CD4-positive, alpha-beta memory T cell (primary cell): Measurements from ENCODE around the gene FOXE3. TPM values are rescaled to one million over a fixed set of nuclear protein-coding genes. Genes with fewer than 3 reads are reported as not detected.

ENCODE experiments used
- CTCF ChIA-PET: fragments of 350-600 bp; sonication (Branson Sonifier 250); formaldehyde crosslinking; loops from one replicate; lab custom pipeline; 2021; ENCODE audit warnings: inconsistent platforms; ENCODE audit not compliant: partially characterized antibody; lab: Charles Lee
- POLR2A ChIA-PET: fragments of 350-600 bp; sonication (Branson Sonifier 250); formaldehyde crosslinking; loops from one replicate; lab custom pipeline; 2021; ENCODE audit not compliant: partially characterized antibody; lab: Charles Lee
- DNase-seq, 5 donors: peaks; one replicate each; pipeline versions ENCODE4 v3.0.0 to v3.0.0-alpha.2; 2020 to 2022; ENCODE audit warnings: mixed read lengths in 1 of 5
- H3K27ac ChIP-seq: one replicate; pipeline ENCODE4 v1.7.0; 2013; ENCODE audit warnings: low read depth, low read length
- H3K27me3 ChIP-seq: 2 replicates; pipeline ENCODE4 v1.7.0; 2013; ENCODE audit warnings: mild to moderate bottlenecking, low read length, moderate library complexity; ENCODE audit not compliant: insufficient read depth
- H3K36me3 ChIP-seq: 2 replicates; pipeline ENCODE4 v1.7.0; 2013; ENCODE audit warnings: mild to moderate bottlenecking, low read length, moderate library complexity; ENCODE audit not compliant: insufficient read depth
- H3K4me1 ChIP-seq: 2 replicates; pipeline ENCODE4 v1.7.0; 2013; ENCODE audit warnings: mild to moderate bottlenecking, low read length, moderate library complexity; ENCODE audit not compliant: insufficient read depth
- H3K4me3 ChIP-seq, 2 donors: one replicate each; pipeline ENCODE4 v1.7.0; 2013; ENCODE audit warnings: low read length in 2 of 2, mild to moderate bottlenecking in 1 of 2
- H3K9me3 ChIP-seq, 2 donors: one replicate each; pipeline ENCODE4 v1.7.0; 2013; ENCODE audit warnings: low read length in 2 of 2, control low read depth in 1 of 2; ENCODE audit not compliant: control insufficient read depth in 1 of 2
- H3K27ac Mint-ChIP-seq, 7 donors: one replicate each; pipeline ENCODE4 v1.8.0; 2020 to 2021; ENCODE audit warnings: mixed read lengths in 7 of 7, mild to moderate bottlenecking in 6 of 7, inconsistent platforms in 3 of 7, moderate library complexity in 3 of 7
- H3K27me3 Mint-ChIP-seq, 2 donors: one replicate each; pipeline ENCODE4 v1.8.0; 2020 to 2021; ENCODE audit warnings: mixed read lengths in 2 of 2
- H3K36me3 Mint-ChIP-seq, 2 donors: one replicate each; pipeline ENCODE4 v1.8.0; 2020 to 2021; ENCODE audit warnings: mixed read lengths in 2 of 2, inconsistent platforms in 1 of 2, mild to moderate bottlenecking in 1 of 2
- H3K4me1 Mint-ChIP-seq, 4 donors: one replicate each; pipeline ENCODE4 v1.8.0; 2020 to 2021; ENCODE audit warnings: mixed read lengths in 4 of 4, mild to moderate bottlenecking in 1 of 4
- H3K4me3 Mint-ChIP-seq, 8 donors: one replicate each; pipeline ENCODE4 v1.8.0; 2020 to 2021; ENCODE audit warnings: mixed read lengths in 8 of 8, mild to moderate bottlenecking in 7 of 8, moderate library complexity in 6 of 8, inconsistent platforms in 3 of 8
- H3K9me3 Mint-ChIP-seq, 8 donors: one replicate each; pipeline ENCODE4 v1.8.0; 2020 to 2021; ENCODE audit warnings: mixed read lengths in 8 of 8, mild to moderate bottlenecking in 5 of 8, inconsistent platforms in 3 of 8, moderate library complexity in 1 of 8
- intact Hi-C: fragments of 100-400 bp; cut with micrococcal nuclease; formaldehyde crosslinking; loops from one replicate; pipeline ENCODE4 v1.15.1; 2023
- polyA plus RNA-seq, 2 donors: library from polyadenylated mRNA; unstranded; fragments of 300-500 nt; fragmentation: Illumina TruSeq; gene quantifications; one replicate each; pipeline ENCODE4 v1.2.3, GENCODE V29; 2021
- total RNA-seq, 2 experiments: library from RNA; stranded (reverse); gene quantifications; one replicate each; pipeline ENCODE4 v1.2.3, GENCODE V29; 2021

The FOXE3 gene
- total and polyA plus RNA-seq, 4 experiments from 2014 or later, result not detected

- peaks cover 0 to 9% (median 0%) of the 10 kb centered on the region in 8 donors for H3K9me3 Mint-ChIP-seq
- peak overlapping the region in 6 of 8 donors; percentile 1 to 49 (median 8) for H3K4me3 Mint-ChIP-seq
- Histone ChIP-seq H3K27ac (no peak overlapping the region), H3K4me3 (no peak overlapping the region), H3K4me1 (peaks cover 23% of the 10 kb centered on the region), H3K36me3 (no peaks in the 10 kb centered on the region), H3K27me3 (peaks cover 70% of the 10 kb centered on the region), H3K9me3 (no peaks in the 10 kb centered on the region)
- H3K27ac Mint-ChIP-seq, result no peak overlapping the region
- ChIA-PET POLR2A (no interaction called here), CTCF (no interaction called here)
- no peak for DNase-seq
- H3K36me3 Mint-ChIP-seq, result peaks cover 0 to 2% of the 10 kb centered on the region in 2 donors
- intact Hi-C loops, result no loop called here
- H3K27me3 Mint-ChIP-seq, result peaks cover 6 to 45% of the 10 kb centered on the region in 2 donors
- peaks cover 13 to 21% (median 18%) of the 10 kb centered on the region in 4 donors for H3K4me1 Mint-ChIP-seq
These were observed 26.9 kb downstream of the FOXE3 start for GRCh38 chr1:47442842-47443529.

GRCh38 chr1:47443530-47444296, 27.6 kb downstream of the FOXE3 start:
- H3K27me3 ChIP-seq, result peaks cover 74% of the 10 kb centered on the region
- Mint-ChIP-seq H3K4me3 (peak overlapping the region; percentile 49 to 81 (median 72)), H3K36me3 (no peaks in the 10 kb centered on the region), H3K27ac (peak overlapping the region in 3 of 7 donors; percentile 82 to 85 (median 85)), H3K27me3 (peaks cover 12 to 45% of the 10 kb centered on the region in 2 donors), H3K9me3 (peaks cover 0 to 7% (median 0%) of the 10 kb centered on the region in 8 donors), H3K4me1 (peaks cover 13 to 21% (median 18%) of the 10 kb centered on the region in 4 donors)
- intact Hi-C loops, result no loop called here
- ChIA-PET POLR2A (no interaction called here), CTCF (no interaction called here)
- no peaks in the 10 kb centered on the region for H3K9me3 ChIP-seq
- DNase-seq, result no peak
- no peak overlapping the region for H3K4me3 ChIP-seq
- H3K4me1 ChIP-seq, result peaks cover 23% of the 10 kb centered on the region
- no peaks in the 10 kb centered on the region for H3K36me3 ChIP-seq
- H3K27ac ChIP-seq, result no peak overlapping the region

- H3K36me3 ChIP-seq, result no peaks in the 10 kb centered on the region
- ChIA-PET POLR2A (interaction anchor here (1.0 kb wide), 1 partner anchor 12 kb away, joined by 3 read pairs; no protein-coding TSS in a partner anchor), CTCF (no interaction called here)
- Mint-ChIP-seq H3K27me3 (peaks cover 17 to 50% of the 10 kb centered on the region in 2 donors), H3K4me1 (peaks cover 13 to 21% (median 18%) of the 10 kb centered on the region in 4 donors), H3K36me3 (no peaks in the 10 kb centered on the region), H3K27ac (peak overlapping the region in 4 of 7 donors; percentile 75 to 85 (median 84)), H3K4me3 (peak overlapping the region; percentile 43 to 81 (median 72)), H3K9me3 (peaks cover 0 to 7% (median 0%) of the 10 kb centered on the region in 8 donors)
- H3K27me3 ChIP-seq, result peaks cover 79% of the 10 kb centered on the region
- no peak for DNase-seq
- intact Hi-C loops, result no loop called here
- H3K9me3 ChIP-seq, result no peaks in the 10 kb centered on the region
- peaks cover 23% of the 10 kb centered on the region for H3K4me1 ChIP-seq
- no peak overlapping the region for H3K4me3 ChIP-seq
- H3K27ac ChIP-seq, result no peak overlapping the region
These were observed 28.1 kb downstream of the FOXE3 start for GRCh38 chr1:47444297-47444561.

GRCh38 chr1:47444562-47445465, 28.7 kb downstream of the FOXE3 start:
- Mint-ChIP-seq H3K27me3 (peaks cover 19 to 50% of the 10 kb centered on the region in 2 donors), H3K9me3 (peaks cover 0 to 7% (median 0%) of the 10 kb centered on the region in 8 donors), H3K4me3 (peak overlapping the region; percentile 43 to 81 (median 72)), H3K27ac (peak overlapping the region in 4 of 7 donors; percentile 75 to 85 (median 84)), H3K4me1 (peaks cover 13 to 21% (median 19%) of the 10 kb centered on the region in 4 donors), H3K36me3 (no peaks in the 10 kb centered on the region)
- H3K36me3 ChIP-seq, result no peaks in the 10 kb centered on the region
- DNase-seq, result peak in 3 of 5 donors; percentile 32 to 39 (median 35)
- H3K27me3 ChIP-seq, result peaks cover 77% of the 10 kb centered on the region
- no peaks in the 10 kb centered on the region for H3K9me3 ChIP-seq
- peaks cover 23% of the 10 kb centered on the region for H3K4me1 ChIP-seq
- no peak overlapping the region for H3K27ac ChIP-seq
- ChIA-PET CTCF (no interaction called here), POLR2A (interaction anchor here (1.0 kb wide), 1 partner anchor 12 kb away, joined by 3 read pairs; no protein-coding TSS in a partner anchor)
- intact Hi-C loops, result no loop called here
- H3K4me3 ChIP-seq, result peak overlapping the region in 1 of 2 donors; percentile 36

- H3K27me3 Mint-ChIP-seq, result peaks cover 27 to 55% of the 10 kb centered on the region in 2 donors
These were observed 29.9 kb downstream of the FOXE3 start for GRCh38 chr1:47445823-47446550.

GRCh38 chr1:47448462-47449222, 32.6 kb downstream of the FOXE3 start:
- H3K4me3 ChIP-seq, result no peak overlapping the region
- no peaks in the 10 kb centered on the region for H3K9me3 ChIP-seq
- peaks cover 13 to 21% (median 19%) of the 10 kb centered on the region in 4 donors for H3K4me1 Mint-ChIP-seq
- no peaks in the 10 kb centered on the region for H3K36me3 ChIP-seq
- H3K27ac ChIP-seq, result no peak overlapping the region
- H3K4me3 Mint-ChIP-seq, result no peak overlapping the region
- DNase-seq, result no peak
- CTCF ChIA-PET, result interaction anchor here (0.9 to 3.6 kb wide), 5 partner anchors 12 to 278 kb away, joined by 4 to 34 read pairs (median 5); partner anchors contain the start of genes CMPK1 and FOXD2
- peaks cover 42 to 62% of the 10 kb centered on the region in 2 donors for H3K27me3 Mint-ChIP-seq
- intact Hi-C loops, result no loop called here
- H3K9me3 Mint-ChIP-seq, result peaks cover 0 to 7% (median 0%) of the 10 kb centered on the region in 8 donors
- peaks cover 75% of the 10 kb centered on the region for H3K27me3 ChIP-seq
- POLR2A ChIA-PET, result interaction anchor here (1.2 to 1.4 kb wide), 2 partner anchors 10 to 11 kb away, joined by 4 to 5 read pairs; partner anchors contain the start of gene FOXD2
- H3K4me1 ChIP-seq, result peaks cover 23% of the 10 kb centered on the region
- H3K27ac Mint-ChIP-seq, result no peak overlapping the region
- no peaks in the 10 kb centered on the region for H3K36me3 Mint-ChIP-seq

More at GRCh38 chr1:47445823-47446550, 29.9 kb downstream of the FOXE3 start:
- H3K4me3 ChIP-seq, result no peak overlapping the region
- peak overlapping the region in 2 of 8 donors; percentile 49 to 63 for H3K4me3 Mint-ChIP-seq
- H3K36me3 ChIP-seq, result no peaks in the 10 kb centered on the region
- no peaks in the 10 kb centered on the region for H3K36me3 Mint-ChIP-seq
- no peak overlapping the region for H3K27ac ChIP-seq
- peak overlapping the region in 3 of 7 donors; percentile 2 to 82 (median 49) for H3K27ac Mint-ChIP-seq
- POLR2A ChIA-PET, result no interaction called here
- H3K27me3 ChIP-seq, result peaks cover 86% of the 10 kb centered on the region
- H3K4me1 Mint-ChIP-seq, result peaks cover 13 to 21% (median 19%) of the 10 kb centered on the region in 4 donors
- no peak for DNase-seq
- CTCF ChIA-PET, result interaction anchor here (1.0 to 1.5 kb wide), 2 partner anchors 8 to 10 kb away, joined by 3 to 7 read pairs; partner anchors contain the start of gene FOXD2
- intact Hi-C loops, result no loop called here
- peaks cover 23% of the 10 kb centered on the region for H3K4me1 ChIP-seq
- H3K9me3 ChIP-seq, result no peaks in the 10 kb centered on the region
- peaks cover 0 to 7% (median 0%) of the 10 kb centered on the region in 8 donors for H3K9me3 Mint-ChIP-seq
